AG09319 (cell line): ENCODE measurements around the gene ZBTB21.

Source experiments
- DNase-seq: peaks from one replicate; pipeline ENCODE4 v3.0.0-alpha.2; 2010; ENCODE audit warnings: low read depth; ENCODE audit errors: extremely low read depth
- TF ChIP-seq, protein P1 (sequence below): IDR thresholded peaks from 2 replicates; pipeline ENCODE4 v1.5.1; 2011; ENCODE audit warnings: low read depth, mild to moderate bottlenecking, inconsistent platforms, low read length, moderate library complexity

ZBTB21 gene

DNA sequence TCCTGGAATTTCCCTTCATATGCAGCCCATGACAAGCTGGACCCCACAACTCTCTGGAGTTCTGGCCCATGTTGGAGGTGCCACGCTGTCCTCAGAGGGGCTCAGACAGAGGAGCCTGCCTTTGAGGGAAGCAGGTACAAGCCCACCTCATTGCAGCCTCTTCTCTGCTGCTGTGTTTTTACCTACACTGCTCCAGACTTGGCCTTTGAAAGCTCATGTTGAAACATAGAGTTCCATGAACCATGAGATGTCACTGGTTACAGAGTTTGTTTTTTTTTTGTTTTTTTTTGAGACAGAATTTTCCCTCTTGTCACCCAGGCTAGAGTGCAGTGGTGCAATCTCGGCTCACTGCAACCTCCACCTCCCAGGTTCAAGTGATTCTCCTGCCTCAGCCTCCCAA, 22.1 kb upstream of the ZBTB21 start:
- DNase-seq: no peak
- TF ChIP-seq, protein P1, sequence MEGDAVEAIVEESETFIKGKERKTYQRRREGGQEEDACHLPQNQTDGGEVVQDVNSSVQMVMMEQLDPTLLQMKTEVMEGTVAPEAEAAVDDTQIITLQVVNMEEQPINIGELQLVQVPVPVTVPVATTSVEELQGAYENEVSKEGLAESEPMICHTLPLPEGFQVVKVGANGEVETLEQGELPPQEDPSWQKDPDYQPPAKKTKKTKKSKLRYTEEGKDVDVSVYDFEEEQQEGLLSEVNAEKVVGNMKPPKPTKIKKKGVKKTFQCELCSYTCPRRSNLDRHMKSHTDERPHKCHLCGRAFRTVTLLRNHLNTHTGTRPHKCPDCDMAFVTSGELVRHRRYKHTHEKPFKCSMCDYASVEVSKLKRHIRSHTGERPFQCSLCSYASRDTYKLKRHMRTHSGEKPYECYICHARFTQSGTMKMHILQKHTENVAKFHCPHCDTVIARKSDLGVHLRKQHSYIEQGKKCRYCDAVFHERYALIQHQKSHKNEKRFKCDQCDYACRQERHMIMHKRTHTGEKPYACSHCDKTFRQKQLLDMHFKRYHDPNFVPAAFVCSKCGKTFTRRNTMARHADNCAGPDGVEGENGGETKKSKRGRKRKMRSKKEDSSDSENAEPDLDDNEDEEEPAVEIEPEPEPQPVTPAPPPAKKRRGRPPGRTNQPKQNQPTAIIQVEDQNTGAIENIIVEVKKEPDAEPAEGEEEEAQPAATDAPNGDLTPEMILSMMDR: no peak

DNA sequence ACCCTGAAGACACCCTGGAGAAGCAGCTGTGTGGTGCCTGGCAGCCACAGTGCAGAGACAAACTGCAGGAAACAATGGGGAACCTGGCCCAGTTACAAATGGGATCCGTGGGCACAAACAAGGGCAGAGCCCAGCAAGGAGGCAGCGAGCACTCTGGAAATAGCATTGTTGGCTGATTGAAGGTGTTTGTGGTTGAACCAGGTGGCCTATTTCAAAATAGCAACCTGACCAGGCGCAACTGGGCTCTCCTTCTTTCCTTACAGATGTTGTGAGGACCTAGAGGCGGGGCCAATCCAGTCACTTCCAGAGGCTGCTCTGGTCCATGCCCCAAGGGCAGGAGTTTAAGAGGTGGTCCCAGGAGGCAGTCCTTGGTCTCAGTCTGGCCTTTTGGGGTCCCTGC, 21.7 kb upstream of the ZBTB21 start:
- TF ChIP-seq, protein P1: no peak
- DNase-seq: no peak

DNA sequence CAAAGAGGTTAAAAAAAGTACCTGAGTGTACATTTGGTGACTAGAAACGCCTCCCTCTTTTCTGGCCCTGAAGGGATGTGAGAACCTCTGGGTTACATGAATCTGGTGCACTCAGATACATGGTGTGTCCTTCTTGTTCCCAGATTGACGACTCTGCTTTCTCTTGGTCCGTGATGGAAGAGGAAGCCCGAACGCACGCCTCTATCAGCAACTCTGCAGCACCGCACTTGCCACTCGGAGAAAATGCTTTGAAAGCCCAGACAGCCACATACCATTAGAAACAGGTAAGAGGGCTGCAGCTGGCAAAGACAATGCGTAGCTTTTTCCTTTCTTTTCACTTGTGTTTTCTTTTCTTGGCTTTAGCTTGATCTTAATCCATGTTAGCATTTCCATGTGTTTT, 21.1 kb upstream of the ZBTB21 start:
- TF ChIP-seq, protein P1: no peak
- DNase-seq: no peak

DNA sequence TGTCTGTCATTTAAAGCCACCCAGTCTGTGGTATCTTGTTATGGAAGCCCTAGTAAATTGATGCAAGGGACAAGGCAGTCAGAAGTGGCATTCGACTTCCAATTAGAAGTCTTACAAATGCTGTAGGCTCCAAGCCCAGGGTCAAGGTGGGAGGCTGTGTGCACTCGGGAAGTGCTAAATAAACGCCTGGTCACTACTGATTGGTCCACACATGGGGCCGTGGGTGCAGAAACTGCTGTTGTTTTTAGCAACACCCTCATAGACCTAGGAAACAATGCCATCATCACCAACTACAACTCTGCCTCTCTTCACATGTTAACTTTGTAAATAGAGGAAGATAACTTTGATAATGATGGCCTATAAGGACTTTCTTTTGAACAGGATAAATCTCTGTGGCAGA, 20.2 kb upstream of the ZBTB21 start:
- TF ChIP-seq, protein P1: no peak
- DNase-seq: no peak

DNA sequence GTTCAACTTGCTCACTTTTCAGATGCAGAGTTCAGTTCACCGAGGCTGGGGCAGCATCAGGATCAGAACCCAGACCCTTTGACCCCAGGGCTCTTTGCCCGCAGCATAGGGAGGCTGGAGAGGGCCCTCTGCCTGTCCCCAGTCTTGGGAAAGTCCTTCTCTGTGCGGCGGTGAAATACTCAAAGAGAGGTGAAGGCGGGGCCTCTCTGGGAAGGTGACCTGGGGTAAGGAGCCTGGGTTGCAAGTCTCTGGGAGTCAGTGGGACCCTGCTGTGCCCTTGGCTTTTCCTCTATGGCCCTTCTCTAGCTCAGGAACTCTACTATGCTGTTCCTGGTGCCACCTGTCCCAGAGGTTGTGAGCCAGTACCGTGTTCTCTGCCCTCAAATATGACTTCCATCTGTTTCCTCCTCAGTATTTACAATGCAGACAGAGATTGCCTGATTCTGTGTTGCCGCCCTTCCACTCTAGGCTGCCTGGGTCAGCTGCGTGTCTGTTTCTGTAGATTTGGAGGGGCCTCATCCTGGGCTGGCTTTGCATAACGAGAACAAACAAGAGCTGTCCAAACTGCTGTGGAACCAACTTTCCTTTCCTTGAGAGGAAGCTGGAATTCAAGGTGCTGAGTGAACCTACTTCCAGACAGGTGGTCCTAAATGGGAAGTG, 18.7 kb upstream of the ZBTB21 start:
- TF ChIP-seq, protein P1: no peak
- DNase-seq: no peak

DNA sequence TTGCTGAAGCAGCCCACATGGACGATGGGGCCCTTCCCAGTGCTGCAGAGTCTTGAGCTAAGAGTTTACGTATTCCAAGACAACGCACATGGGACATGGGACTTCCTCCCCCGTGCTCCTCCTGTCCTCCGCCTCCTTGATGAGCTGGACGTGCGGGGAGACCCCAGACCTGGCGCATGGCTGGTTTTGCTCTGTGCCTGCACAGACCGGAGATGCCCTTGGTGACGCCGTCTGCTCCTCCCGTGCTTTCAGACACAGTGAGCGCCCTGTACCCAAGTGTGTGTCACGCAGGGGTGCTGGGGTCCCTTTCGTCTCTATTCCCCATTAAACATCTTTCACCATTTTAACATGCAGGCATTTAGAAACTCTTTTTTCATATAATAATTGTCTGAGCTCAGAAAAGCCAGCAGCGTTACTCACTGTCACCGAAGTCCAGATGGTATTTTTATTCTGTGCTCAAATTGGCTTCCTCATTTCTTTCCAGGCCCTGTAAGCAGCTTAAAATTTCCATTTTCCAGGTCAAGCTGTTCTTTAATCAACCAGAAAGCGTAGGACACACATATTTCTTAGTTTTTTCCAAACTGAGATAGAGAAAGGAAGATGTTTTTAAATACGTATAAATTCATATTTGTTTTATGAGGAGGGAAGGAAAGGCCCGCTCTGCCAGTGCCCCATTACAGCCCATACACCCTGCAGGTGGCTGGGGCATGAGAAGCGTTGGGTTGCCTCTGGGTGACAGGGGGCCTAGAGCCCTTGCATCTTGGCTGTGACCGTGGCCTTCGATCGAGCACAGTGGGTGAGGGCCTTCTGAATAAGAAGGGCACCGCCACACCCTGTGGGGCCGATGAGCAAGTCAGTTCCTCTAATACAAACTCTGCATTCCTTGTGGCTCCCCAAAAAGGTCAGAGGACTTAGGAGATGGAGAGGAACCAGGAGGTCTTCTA, 17.9 kb upstream of the ZBTB21 start:
- no peak for DNase-seq
- TF ChIP-seq, protein P1: no peak
